ENCODE results near the gene KIF16B. TPM values are rescaled to one million over a fixed set of nuclear protein-coding genes. Genes with fewer than 3 reads are reported as not detected.

KIF16B gene
- total RNA-seq, 1 experiment from 2014 or later: 16.6 TPM

DNA sequence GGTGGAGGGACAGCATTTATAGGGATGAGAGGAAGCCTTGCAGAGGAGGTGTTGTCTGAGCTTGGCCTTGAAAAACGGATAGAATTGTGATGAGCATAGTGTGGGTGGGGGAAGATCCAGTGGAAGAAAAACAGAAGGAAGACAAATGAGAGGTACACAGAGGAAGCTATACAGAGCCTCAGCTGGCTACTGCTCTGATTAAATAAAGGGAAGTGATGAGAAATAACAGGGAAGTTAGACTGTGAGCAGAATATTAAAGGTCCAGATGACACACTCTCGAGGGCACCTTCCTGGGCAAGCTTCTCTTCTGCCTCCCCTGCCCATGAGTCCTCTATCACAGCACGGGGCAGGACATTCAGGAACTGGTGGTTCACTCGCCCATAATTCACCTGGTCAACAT, 182.3 kb downstream of the KIF16B start:
- no TSS peak for BruUV-seq (replicated peaks)

DNA sequence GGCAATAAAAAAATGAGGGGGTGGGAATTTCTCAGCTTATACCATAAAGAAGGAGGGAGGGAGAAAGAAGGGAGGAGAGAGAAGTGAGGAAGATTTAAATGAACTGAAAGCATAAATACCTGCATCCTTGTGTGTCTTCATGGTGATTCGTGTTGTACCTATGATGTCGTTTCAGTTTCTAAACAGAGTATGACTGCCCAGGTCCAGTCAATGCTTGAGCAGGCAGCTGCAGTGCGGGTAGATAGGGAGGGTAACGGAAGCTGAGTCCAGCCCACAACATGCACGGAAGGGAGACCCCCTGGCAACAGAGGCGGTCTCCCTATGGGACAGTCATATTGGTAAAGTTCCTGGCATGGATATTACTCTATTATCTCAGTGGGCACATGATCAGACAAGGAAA, 184.5 kb downstream of the KIF16B start:
- ChIA-PET POLR2A (no interaction called here), CTCF (no interaction called here)
- DNase-seq (ENCODE audit: low read depth, low spot score) (no peak), ATAC-seq (no peak)
- BruUV-seq (replicated peaks): no TSS peak
- intact Hi-C loops (cut with micrococcal nuclease; ENCODE audit: unreplicated experiment): no loop called here
- no peaks in the 10 kb centered on the region for H3K4me1 ChIP-seq (ENCODE audit: control insufficient read depth, insufficient read depth, low read length)
- H3K36me3 ChIP-seq (ENCODE audit: control insufficient read depth, insufficient read depth, low read length): no peaks in the 10 kb centered on the region
- no peaks in the 10 kb centered on the region for H3K9me3 ChIP-seq (ENCODE audit: control insufficient read depth, insufficient read depth, low read depth, low read length)
- H3K27ac ChIP-seq (ENCODE audit: low read length): no peak overlapping the region
- H3K4me3 ChIP-seq (ENCODE audit: low read depth in 2 of 2, low read length in 2 of 2): no peak overlapping the region
- TF ChIP-seq SIN3A (IDR thresholded peaks at IDR 0.05; ENCODE audit: borderline replicate concordance, insufficient read depth, low read depth, low read length) (no peak), TCF7L2 (IDR thresholded peaks at IDR 0.05; ENCODE audit: low read depth, low read length) (no peak), POLR2AphosphoS5 (IDR thresholded peaks at IDR 0.05; ENCODE audit: low read depth, low read length) (no peak)
- TF ChIP-seq, protein P1, sequence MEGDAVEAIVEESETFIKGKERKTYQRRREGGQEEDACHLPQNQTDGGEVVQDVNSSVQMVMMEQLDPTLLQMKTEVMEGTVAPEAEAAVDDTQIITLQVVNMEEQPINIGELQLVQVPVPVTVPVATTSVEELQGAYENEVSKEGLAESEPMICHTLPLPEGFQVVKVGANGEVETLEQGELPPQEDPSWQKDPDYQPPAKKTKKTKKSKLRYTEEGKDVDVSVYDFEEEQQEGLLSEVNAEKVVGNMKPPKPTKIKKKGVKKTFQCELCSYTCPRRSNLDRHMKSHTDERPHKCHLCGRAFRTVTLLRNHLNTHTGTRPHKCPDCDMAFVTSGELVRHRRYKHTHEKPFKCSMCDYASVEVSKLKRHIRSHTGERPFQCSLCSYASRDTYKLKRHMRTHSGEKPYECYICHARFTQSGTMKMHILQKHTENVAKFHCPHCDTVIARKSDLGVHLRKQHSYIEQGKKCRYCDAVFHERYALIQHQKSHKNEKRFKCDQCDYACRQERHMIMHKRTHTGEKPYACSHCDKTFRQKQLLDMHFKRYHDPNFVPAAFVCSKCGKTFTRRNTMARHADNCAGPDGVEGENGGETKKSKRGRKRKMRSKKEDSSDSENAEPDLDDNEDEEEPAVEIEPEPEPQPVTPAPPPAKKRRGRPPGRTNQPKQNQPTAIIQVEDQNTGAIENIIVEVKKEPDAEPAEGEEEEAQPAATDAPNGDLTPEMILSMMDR (IDR thresholded peaks at IDR 0.05): no peak
- TF ChIP-seq, protein P2, sequence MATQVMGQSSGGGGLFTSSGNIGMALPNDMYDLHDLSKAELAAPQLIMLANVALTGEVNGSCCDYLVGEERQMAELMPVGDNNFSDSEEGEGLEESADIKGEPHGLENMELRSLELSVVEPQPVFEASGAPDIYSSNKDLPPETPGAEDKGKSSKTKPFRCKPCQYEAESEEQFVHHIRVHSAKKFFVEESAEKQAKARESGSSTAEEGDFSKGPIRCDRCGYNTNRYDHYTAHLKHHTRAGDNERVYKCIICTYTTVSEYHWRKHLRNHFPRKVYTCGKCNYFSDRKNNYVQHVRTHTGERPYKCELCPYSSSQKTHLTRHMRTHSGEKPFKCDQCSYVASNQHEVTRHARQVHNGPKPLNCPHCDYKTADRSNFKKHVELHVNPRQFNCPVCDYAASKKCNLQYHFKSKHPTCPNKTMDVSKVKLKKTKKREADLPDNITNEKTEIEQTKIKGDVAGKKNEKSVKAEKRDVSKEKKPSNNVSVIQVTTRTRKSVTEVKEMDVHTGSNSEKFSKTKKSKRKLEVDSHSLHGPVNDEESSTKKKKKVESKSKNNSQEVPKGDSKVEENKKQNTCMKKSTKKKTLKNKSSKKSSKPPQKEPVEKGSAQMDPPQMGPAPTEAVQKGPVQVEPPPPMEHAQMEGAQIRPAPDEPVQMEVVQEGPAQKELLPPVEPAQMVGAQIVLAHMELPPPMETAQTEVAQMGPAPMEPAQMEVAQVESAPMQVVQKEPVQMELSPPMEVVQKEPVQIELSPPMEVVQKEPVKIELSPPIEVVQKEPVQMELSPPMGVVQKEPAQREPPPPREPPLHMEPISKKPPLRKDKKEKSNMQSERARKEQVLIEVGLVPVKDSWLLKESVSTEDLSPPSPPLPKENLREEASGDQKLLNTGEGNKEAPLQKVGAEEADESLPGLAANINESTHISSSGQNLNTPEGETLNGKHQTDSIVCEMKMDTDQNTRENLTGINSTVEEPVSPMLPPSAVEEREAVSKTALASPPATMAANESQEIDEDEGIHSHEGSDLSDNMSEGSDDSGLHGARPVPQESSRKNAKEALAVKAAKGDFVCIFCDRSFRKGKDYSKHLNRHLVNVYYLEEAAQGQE (IDR thresholded peaks at IDR 0.05; ENCODE audit: insufficient read depth in 1 of 2, low read depth in 2 of 2, low read length in 1 of 2): no peak
- no peaks in the 10 kb centered on the region for H3K27me3 ChIP-seq (ENCODE audit: control insufficient read depth, insufficient read depth, low read length)
- in situ Hi-C loops (cut with HindIII; ENCODE audit: low pct_unique_long_range_greater_than_20kb, low sequenced_read_pairs): no loop called here

More for the DNA sequence above, 182.3 kb downstream of the KIF16B start:
- POLR2A ChIA-PET: no interaction called here
- Histone ChIP-seq H3K27me3 (ENCODE audit: control insufficient read depth, insufficient read depth, low read length) (no peaks in the 10 kb centered on the region), H3K9me3 (ENCODE audit: control insufficient read depth, insufficient read depth, low read depth, low read length) (no peaks in the 10 kb centered on the region), H3K4me1 (ENCODE audit: control insufficient read depth, insufficient read depth, low read length) (no peaks in the 10 kb centered on the region), H3K4me3 (ENCODE audit: low read depth in 2 of 2, low read length in 2 of 2) (no peak overlapping the region), H3K36me3 (ENCODE audit: control insufficient read depth, insufficient read depth, low read length) (no peaks in the 10 kb centered on the region), H3K27ac (ENCODE audit: low read length) (no peak overlapping the region)
- CTCF ChIA-PET: no interaction called here
- intact Hi-C loops (cut with micrococcal nuclease; ENCODE audit: unreplicated experiment) (no loop called here), in situ Hi-C loops (cut with HindIII; ENCODE audit: low pct_unique_long_range_greater_than_20kb, low sequenced_read_pairs) (no loop called here)
- TF ChIP-seq SIN3A (IDR thresholded peaks at IDR 0.05; ENCODE audit: borderline replicate concordance, insufficient read depth, low read depth, low read length) (no peak), POLR2AphosphoS5 (IDR thresholded peaks at IDR 0.05; ENCODE audit: low read depth, low read length) (no peak), TCF7L2 (IDR thresholded peaks at IDR 0.05; ENCODE audit: low read depth, low read length) (no peak)
- TF ChIP-seq, protein P2 (IDR thresholded peaks at IDR 0.05; ENCODE audit: insufficient read depth in 1 of 2, low read depth in 2 of 2, low read length in 1 of 2): no peak
- TF ChIP-seq, protein P1 (IDR thresholded peaks at IDR 0.05): no peak
- ATAC-seq (no peak), DNase-seq (ENCODE audit: low read depth, low spot score) (no peak)
